GM19351 (cell line): Measurements from ENCODE around the gene PMEPA1.
"Not testable (repeated sequence)": the region's sequence is repeated elsewhere in the genome, so short reads cannot be mapped to it uniquely, and the experiment has no call there.

Experiments used
- ATAC-seq: cut with Tn5 transposase; IDR thresholded peaks from one replicate; pipeline ENCODE4 v1.9.1; 2021; ENCODE audit warnings: mild to moderate bottlenecking, moderate library complexity; ENCODE audit not compliant: unreplicated experiment

Gene PMEPA1

DNA sequence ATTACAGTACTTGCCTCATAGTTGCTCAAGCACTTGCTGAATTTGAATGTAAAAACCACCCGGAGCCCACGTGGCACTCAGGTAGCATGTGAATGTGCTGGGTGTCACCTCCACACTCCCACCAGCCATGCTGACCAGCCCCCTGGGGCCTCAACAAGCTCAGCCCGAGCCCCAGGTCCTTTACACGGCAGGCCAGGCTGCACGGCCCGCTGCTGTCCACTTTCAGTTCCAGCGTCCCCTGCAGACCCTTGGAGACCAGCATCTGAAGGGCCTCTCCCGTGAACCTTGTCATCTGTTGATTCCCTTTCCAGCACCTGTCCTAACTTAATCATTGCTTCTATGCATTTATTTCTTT is 56.3 kb downstream of the PMEPA1 start:
- ATAC-seq, result no peak

DNA sequence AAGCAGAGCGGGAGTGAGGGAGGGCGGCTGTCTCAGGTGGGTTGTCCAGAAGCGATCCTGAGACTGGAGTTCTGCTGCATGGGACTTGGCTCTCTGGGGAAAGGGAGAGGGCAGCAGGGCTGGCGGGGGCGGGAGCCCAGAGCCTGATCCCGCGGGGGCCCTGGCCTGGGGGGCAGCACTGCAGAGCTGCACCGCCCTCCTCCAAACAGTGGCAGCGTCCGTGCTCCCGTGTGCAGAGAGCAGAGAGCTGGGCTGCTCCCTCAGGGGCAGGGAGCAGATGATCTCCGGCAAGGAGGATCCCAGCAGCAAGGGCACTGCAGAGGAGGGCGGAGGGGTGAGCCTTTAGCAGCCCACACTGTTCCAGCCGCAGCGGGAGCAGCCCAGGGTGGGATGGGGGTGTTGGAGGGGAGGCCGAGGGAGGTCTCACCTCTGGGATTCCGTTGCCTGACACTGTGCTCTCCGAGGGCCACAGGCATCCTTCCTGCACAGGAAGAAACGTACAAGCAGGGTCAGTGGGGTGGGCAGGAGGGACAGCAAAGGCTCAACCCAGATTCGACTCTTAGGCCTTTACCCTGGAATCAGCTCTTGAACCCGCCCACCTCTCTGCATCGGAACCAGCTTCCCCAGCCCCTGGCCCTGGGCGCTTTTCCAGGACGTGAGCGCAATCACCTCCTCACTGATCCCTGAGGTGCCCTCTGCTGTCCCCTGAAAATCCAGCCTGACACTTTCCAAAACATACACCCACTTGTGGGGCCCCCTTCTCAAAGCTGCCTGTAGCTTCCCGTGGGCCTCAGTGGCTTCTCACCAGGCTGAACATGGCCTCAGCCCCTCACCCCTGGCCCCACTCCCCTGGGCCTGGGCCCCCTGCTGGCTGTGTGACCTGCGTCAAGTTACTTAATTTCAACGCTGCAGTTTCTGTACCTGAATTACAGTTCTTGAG is 56.9 kb downstream of the PMEPA1 start:
- no peak for ATAC-seq

DNA sequence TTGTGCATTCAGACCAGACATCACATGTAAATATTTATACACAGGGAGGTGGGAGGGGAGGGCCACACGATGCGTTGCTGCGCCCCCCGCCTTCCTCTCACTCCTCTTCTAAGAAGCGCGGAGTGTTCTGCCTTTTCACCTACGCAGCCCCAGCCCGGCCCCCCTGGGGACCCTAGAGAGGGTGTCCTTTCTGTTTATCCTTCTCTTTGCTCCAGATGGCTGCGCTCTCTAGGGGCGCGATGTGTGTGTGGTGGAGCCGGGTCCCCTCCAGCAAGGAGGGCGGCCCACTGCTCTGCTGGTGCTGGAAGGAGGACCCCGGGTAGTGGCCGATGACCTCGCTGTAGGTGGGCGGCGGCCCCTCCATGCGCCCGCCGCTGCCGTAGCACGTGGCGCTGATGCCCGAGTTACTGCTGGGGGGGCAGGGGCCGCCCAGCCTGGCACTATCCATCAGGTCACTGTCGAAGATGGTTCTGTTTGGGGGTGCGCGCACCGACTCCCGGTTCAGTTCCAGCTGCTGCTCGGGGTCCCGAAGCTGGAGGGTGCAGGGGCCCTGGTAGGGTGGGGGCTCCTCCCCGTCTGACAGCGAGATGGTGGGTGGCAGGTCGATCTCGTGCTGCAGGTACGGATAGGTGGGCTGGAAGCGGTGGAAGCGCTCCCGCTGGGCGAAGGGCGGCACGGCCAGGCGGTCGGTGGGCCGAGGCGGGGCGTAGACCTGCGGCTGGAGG is 57.8 kb downstream of the PMEPA1 start:
- no peak for ATAC-seq

GRCh38 chr20:57650756-57651483 is 58.9 kb downstream of the PMEPA1 start:
- ATAC-seq, result no peak

GRCh38 chr20:57650266-57650665 is 59.5 kb downstream of the PMEPA1 start:
- ATAC-seq, result no peak

DNA sequence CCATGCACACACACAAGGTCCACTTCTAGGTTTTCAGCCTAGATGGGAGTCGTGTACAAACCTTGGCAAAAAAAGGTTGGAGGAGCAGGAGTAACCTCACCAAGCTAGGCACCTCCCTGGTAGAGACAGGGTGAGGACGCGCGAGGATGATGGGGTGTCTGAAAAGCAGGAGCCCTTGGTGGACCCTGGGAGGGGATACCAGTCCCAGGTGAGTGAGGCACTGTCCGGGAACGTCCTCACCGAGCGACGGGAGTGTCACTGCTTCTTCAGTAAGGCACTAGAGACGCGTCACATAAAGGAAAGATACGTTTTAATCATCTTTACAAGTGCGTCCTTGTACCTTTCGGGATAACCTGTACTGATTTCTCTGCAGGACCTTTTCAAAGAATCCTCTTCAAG is 60.2 kb downstream of the PMEPA1 start:
- ATAC-seq, result no peak

GRCh38 chr20:57648878-57649616 is 60.8 kb downstream of the PMEPA1 start:
- ATAC-seq, result no peak

- no peak for ATAC-seq
Observed at GRCh38 chr20:57647933-57648785, 61.7 kb downstream of the PMEPA1 start.

DNA sequence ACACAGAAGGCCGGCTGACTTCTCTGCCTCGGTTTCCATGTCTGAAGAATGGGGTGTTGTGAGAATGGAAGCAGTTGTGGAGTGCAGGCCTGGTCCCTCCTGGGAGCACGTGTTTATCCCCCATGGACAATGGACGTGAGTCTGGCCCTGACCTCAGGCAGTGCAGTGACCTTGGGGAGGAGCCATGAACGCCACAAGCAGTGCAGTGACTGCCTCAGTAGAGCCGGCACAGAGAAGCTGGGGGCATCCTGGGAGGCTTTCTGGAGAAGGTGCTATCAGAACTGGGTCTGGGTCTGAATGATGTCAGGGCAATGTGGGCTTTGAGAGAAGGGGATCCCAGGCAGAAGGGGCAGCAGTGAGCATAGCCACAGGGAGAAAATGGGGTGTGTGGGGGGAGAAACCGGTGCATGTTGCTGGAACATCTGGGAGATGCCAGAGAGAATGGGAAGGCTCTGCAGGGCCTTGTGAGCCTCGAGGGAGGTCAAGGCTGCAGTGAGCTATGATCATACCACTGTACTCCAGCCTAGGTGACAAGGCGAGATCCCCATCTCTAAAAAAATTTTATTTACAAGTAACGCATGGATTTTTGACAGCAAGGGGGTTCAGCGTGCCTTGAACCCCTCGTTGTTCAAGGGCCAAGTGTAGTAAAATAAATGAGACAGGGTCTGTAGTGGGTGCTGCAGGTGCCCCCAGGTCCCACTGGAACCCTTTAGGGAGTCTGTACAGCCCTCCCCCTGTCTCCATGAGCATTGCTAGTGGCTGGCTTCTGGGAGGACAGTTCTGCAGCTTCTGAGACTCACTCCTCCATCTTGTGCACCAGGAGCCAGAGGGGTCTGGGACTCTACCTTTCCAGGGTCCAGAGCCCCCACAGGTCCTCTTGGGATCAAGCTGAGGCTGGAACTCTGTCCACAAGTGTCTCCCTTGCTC is 62.5 kb downstream of the PMEPA1 start:
- no peak for ATAC-seq

GRCh38 chr20:57638895-57639236 is 70.9 kb downstream of the PMEPA1 start:
- ATAC-seq, result no peak

DNA sequence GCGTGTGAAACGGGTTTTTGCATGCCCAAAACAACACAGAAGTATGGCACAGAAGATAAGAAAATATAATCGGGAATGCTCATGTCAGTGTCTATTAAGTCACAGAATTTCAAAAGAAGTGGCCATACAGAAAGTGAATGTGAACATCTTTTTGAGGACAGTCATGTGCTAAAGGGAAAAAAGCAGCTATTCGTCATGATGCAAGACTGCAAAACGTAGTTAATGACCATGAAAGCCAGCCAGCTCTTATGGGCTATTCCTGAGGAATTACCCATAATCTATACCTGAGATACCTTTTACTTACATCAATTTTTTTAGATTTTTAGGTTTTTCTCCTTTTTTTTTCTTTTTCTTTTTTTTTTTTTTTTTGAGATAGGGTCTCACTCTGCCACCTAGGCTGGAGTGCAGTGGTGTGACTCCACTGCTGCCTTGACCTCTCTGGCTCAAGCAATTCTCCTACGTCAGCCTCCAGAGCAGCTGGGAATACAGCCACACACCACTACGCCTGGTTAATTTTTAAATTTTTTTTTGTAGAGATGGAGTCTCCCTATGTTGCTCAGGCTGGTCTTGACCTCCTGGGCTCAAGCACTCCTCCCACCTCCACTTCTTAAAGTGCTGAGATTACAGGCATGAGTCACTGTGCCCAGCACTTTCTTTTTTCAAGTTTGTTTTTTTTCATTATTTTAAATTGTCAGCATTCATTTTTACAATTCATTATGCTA is 71.5 kb downstream of the PMEPA1 start:
- no peak for ATAC-seq

- no peak for ATAC-seq
Observed at GRCh38 chr20:57633945-57634491, 75.8 kb downstream of the PMEPA1 start.

DNA sequence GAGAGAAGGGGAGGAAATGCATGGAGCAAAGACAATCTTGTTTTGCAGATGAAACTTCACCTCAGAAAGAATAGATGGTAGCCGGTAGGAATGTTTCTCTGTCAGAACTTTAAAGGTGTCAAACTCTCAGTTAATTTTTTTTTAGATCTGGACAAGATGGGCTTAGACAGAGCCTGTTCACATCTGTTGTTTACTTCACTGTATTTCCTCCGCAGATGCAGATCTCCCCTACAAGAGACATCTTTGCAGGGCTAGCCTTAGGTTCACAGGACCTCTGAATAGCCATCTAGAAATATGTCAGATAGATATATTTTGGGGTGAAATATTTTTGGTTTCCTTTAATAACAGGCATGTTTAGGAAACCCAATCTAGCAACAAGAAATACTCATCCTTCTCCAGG is 77.5 kb downstream of the PMEPA1 start:
- no peak for ATAC-seq

DNA sequence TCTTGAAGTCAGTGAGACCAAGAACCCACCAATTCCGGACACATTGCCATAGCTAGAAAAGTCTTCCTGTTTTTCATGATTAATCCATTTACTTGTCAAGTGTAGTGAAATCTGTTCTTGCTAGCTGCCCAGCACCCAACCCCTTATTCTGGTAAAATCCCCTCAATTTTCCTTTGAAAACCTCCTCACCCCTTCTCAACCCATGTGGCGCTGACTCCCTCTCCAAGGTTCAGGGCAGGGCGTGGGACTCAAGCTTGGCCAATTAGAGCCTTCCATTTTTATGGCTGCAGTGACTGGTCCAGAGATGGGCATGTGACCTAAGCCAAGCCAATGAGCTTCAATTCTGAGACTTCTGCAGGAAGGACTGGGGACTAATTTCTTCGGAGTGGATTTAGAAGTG is 79.8 kb downstream of the PMEPA1 start:
- ATAC-seq, result no peak

- ATAC-seq, result not testable (repeated sequence)
Observed at GRCh38 chr20:57629491-57629901, 80.3 kb downstream of the PMEPA1 start.

- not testable (repeated sequence) for ATAC-seq
Observed at GRCh38 chr20:57628962-57629308, 80.9 kb downstream of the PMEPA1 start.

DNA sequence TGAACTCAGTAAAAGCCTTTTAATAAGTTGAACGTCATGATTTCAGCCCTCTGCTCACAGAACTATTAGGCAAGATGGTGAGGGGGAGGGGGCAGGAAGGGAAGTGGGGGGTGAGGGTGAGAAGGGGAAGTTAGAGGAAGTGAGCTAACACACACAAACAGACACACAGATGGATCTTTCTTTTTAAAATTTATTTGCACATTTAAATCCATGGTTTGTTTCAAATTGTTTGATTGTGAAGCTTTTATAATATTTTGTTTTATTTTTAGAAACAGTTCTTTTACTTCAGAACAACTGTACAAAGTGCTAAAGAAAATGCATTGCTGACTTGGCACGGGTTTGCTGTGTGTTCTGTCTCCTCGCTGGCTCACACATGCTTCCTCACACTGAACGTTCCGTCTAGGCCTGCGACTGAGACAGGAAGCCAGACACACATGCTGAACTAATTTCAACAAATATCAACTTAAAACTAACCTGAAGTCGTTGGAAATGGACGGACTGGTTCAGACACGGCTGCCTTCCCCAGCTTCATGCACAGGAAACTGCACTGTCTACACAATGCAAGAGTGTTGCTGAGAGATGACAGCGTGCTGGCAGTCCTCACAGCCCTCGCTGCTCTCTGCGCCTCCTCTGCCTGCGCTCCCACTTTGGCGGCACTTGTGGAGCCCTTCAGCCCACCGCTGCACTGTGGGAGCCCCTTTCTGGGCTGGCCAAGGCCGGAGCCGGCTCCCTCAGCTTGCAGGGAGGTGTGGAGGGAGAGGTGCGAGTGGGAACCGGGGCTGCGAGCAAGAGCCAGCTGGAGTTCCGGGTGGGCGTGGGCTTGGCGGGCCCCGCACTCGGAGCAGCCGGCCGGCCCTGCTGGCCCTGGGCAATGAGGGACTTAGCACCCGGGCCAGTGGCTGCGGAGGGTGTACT is 81.5 kb downstream of the PMEPA1 start:
- ATAC-seq, result peak; percentile 45
